NK-92 (cell line): ENCODE measurements around the gene C12orf42.
"Not testable (repeated sequence)": the region's sequence is repeated elsewhere in the genome, so short reads cannot be mapped to it uniquely, and the experiment has no call there.

ENCODE experiments used
- DNase-seq: peaks from one replicate; lab custom pipeline; 2025; ENCODE audit not compliant: unreplicated experiment; lab: John Stamatoyannopoulos, UW

The C12orf42 gene

GRCh38 chr12:103498990-103499389, 3.2 kb upstream of the C12orf42 start:
- DNase-seq: no peak

DNA sequence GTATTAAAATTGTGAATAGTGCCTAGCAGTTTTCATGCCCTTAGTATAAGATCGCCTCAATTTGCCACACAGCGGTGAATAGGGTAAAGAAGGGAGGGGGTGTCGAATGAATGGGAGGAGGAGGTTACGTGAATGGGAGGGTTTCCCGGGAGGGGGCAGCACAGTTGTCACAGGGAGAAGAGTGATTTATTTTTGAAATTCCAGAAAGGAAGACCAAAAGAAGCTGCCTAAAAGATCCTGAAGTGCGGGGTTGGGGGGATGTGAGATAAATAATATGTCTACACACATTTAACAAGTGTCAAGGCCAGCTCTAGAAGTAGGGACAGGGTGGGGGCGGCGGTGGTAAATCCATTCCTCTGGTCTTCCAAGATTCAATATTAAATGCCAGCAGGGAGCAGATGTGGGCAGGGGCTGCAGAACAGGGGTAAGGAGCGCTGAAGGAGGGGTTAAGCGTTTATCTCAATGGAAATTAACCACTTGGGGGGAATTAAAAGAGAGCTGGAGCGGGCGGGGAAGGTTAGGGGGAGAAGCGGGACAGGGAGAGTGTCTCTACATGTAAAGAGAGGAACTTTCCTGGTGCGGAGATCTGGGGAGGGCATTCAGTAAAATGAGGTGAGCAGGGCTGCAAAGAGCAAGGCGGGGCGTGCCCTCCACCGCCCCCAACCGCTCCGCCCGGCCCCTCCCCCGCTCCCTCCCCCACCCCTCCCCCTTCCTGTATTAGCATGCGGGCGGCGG, 867 bp downstream of the C12orf42 start:
- no peak for DNase-seq

DNA sequence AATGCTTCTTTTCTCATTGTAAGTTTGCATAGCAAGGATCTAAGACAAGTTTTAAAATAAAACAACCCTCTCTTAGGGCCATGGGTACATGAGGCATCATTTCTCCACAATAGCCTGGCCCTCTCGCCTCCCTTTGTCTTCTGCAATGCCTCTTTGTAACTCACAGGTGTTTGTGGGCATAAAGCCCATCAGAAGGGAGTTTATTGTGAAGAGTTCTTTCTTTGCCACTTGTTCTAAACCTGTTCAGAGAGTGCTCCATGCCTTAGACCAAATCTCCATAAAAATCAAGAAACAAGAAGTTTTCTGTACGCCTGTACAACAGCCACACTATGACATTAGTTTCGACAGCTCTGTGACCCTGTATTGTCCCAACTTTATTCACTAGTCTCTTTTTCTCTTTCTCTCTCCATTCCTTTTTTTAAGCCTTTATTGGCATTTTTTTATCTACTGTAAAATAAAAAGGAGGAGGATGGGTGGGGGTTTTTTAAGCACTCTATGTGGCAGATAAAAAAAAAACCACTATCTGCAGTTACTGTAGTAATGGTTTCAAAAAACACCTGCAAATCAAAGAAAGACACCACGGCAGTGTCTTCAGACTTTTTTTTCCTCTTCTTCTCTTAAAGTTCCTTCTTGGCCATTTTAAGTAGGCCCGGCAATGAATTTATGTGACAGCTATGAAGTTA, 1.6 kb downstream of the C12orf42 start:
- no peak for DNase-seq

DNA sequence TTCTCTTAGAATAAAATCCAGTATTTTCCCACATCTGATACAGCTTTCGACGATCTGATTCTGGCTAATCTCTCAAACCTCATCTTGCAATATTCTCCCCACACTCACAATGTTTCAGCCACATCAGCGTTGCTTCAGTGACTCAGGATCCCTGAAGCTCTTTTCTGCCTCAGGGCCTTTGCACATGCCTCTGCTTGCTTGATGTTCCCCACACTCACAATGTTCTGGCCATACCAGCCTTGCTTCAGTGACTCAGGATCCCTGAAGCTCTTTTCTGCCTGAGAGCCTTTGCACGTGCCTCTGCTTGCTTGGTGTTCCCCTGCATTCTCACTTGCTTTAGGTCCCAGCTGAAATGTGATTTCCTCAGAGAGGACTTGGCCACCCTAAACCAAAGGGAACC, 2.6 kb downstream of the C12orf42 start:
- DNase-seq: no peak

- no peak for DNase-seq
These were observed 13.4 kb downstream of the C12orf42 start for GRCh38 chr12:103482365-103482764.

DNA sequence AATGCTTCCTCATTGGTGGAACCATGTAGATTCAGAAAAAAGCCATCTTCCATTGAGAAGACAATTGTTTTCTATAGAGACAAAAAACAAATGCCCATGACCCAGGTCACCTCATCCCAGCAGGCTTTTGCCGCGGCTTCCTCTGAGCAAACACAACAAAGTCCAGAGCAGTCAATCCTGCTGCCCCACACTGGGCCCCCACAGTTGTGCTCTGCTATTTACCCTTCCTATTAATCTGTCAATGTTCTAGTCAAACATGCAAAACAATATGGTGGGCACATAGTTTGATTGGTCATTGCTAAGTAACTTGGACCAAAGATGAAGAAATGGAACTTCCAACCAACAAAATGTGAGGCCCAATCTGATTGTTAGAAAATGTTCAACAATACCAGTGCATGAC, 20.7 kb downstream of the C12orf42 start:
- no peak for DNase-seq

DNA sequence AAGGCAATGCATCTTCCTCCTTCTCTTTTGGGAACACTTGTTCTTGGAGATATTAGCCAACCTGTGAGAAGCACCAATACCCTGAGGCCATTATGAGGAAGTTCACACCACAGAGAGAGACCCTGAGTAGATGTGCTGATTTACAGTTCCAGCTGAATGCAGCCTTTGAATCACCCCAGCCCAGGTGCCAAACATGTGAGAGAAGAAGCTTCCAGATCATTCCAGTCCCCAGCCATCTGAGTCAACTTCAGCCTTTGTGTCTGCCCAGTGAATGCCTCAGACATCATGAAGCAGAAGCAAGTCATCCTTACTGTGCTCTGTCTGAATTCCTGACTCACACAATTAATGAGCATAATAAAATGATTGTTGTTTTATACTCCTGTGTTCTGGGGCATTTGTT, 25.1 kb downstream of the C12orf42 start:
- DNase-seq: no peak

DNA sequence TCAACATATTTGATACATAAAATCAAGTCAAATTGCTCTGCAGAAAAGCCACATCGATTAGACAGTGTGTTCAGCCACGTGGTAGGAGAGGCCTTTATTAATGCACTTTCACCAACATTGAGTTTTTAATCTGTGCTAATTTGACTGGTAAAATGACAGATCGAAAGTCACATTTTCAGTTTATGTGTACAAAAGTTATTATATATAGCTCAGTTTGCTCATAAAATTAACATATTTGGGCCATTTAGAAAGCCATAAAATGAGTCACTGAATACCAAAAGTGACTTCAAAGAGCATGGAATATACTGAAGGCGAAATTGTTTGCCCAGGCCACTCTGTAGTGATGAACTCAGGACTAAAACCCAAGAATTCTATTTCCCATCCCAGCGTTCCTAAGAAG, 26.0 kb downstream of the C12orf42 start:
- no peak for DNase-seq

- DNase-seq: no peak
These were observed 26.9 kb downstream of the C12orf42 start for GRCh38 chr12:103468837-103469236.

DNA sequence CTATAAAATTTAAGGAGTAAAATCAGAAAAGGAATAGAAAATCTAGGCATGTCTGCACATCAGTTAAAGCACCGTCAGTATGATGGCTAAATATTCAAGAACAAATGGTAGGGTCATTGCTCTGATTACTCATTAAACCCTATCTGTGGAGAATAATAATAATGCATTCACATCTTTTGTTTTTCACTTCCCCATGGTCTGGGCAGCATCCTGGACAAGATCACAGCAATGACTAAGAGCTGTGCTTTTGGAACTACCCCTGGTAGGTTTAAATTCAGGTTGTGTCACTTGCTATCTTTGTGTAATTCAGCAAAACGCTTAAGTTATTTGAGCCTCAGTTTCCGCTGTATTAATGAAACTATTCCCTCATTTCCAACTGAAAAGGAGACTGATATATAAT, 33.1 kb downstream of the C12orf42 start:
- DNase-seq: no peak

DNA sequence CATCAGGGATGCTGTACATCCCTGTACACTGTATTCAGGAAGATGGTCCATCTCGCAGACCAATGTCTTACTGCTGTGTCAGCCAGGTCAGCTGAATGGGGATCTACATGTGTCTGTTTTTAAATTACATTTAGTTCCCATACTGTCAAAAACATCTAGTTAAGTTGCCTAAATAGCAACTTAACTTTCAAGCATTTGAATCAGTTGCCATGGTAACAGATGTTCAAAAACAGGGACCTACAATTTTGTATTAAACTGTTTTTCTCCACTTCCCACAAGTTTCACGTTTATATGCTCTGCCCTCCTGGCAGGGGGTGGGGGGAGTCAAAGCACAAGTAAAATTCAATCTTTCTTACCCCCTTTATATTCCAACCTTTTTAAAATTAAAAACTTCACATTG, 38.3 kb downstream of the C12orf42 start:
- no peak for DNase-seq

DNA sequence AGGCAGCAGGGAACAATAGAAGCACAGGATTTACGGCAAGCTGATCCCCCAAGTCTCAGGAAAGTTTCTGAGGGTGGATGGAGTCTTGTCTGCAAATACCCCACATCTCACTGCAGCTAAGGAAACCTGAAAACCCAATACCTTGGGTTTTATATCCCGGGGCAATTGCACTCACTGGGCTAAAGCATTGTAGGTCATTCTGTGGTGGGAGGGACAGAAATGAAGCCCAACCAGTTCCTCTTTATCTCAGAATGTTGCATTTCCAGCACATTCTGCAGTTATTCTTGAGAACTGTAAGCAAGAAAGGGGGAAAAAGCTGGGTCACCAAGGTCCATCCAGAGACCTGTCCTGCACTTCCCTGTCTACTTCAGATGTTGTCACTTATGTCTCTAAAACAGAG, 39.8 kb downstream of the C12orf42 start:
- no peak for DNase-seq

DNA sequence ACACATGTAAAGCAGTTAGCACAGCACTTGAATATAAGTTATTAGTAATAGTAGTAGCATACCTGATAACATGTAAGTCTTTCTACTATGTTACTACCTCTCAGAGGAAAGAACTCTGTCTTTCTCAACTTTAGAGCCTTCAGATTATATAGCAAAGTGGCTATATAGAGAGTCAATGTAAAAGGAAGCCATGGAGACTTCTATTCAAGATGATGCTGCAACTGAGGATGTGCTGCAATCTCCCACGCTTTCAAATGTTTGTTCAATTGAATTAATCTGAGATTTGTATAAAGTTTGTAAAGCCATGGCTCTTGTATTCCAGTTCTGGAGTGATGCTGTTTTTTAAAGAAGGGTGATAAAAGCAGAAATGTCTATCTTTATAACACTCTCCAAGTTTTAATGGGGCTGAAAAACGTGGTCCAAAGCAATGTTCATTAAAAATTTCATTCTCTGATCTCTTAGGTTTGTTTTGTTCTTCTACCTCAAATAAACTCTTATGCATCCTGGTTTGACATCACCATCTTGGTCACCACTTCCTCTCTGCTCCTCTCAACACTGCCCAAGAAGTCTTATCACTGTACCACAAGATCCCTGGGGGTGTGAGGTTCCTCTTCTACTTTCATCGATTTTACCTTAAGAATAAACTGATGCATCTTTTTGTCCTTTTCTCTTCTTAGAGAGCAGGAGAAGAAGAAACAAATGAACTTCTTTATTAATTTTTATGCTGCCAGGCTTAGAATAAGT, 40.6 kb downstream of the C12orf42 start:
- DNase-seq: no peak

DNA sequence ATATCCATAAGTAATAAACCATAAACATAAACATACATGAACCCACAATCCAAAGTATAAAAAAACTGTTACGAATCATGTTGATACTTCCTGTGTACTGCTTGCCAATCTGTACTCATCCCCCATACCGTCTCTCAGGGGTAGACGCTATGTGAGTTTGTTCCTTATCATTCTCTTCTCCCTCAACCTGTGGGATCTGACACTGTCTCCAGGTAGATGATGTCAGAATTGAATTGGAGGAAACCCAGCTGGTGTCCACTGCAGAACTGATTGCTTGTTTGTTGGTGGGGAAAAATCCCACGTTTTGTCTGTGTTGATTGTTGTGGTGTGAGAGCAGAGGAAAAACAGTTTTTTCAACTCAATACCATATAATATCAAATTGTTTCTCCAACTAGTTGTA, 50.8 kb downstream of the C12orf42 start:
- DNase-seq: no peak

GRCh38 chr12:103442822-103443221, 52.9 kb downstream of the C12orf42 start:
- no peak for DNase-seq

DNA sequence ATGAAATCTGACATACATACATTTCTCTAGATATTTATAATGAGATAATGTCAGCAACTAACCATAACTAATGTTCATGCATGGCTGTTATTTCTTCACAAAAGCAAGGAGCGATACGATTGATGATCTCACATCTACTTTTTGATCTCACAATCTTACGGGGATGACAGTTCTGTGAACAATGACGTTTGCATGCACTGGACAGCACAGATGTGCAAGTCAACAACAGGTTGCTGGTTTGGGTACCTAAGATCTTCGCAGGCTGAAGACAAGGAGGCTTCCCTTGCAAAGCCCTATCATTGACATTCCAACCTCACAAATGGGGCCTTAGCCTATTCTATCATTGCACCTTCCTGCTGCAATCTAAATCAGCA, 53.6 kb downstream of the C12orf42 start:
- no peak for DNase-seq

GRCh38 chr12:103441437-103442181, 54.2 kb downstream of the C12orf42 start:
- no peak for DNase-seq

DNA sequence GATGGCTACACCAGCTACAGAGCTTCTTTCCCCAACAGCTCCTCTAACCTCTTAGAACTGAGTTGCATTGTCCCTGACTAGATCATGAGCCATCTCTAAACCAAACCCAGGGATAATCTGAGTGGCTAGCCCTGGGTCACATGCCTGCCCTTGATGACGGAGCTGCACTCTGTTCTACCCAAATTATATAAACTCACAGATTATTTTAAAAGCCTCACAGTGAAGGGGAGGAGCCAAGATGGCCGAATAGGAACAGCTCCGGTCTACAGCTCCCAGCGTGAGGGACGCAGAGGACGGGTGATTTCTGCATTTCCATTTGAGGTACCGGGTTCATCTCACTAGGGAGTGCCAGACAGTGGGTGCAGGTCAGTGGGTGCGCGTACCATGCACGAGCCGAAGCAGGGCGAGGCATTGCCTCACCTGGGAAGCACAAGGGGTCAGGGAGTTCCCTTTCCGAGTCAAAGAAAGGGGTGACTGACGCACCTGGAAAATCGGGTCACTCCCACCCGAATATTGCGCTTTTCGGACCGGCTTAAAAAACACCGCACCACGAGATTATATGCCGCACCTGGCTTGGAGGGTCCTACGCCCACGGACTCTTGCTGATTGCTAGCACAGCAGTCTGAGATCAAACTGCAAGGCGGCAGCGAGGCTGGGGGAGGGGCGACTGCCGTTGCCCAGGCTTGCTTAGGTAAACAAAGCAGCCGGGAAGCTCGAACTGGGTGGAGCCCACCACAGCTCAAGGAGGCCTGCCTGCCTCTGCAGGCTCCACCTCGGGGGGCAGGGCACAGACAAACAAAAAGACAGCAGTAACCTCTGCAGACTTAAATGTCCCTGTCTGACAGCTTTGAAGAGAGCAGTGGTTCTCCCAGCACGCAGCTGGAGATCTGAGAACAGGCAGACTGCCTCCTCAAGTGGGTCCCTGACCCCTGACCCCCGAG, 61.3 kb downstream of the C12orf42 start:
- not testable (repeated sequence) for DNase-seq

DNA sequence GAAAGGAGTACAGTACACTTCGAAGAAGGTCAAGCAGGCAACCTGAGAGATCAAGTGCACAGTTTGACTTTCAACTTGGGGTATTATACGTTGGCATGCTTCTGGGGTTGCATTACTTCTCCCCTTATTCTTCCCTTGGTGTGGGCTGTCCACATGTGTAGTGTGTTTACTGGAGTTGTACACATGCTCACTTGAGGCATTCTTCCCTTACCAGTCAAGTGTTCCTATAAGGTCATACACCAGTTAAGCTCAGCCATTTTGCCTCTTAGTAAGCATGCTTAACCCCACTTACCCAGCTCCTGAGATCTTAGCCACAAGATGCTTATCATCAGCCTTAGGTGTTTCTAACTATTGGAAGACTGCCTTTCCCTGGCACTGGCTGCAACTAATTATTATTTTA, 63.8 kb downstream of the C12orf42 start:
- DNase-seq: no peak

- no peak for DNase-seq
These were observed 64.4 kb downstream of the C12orf42 start for GRCh38 chr12:103431387-103431786.
